GM18867 (cell line): ENCODE results near the gene RABGEF1.
"Not testable (repeated sequence)": the region's sequence is repeated elsewhere in the genome, so short reads cannot be mapped to it uniquely, and the experiment has no call there.

Experiments
- ATAC-seq: cut with Tn5 transposase; IDR thresholded peaks from one replicate; pipeline ENCODE4 v1.9.1; 2021; ENCODE audit warnings: mild to moderate bottlenecking, moderate library complexity; ENCODE audit not compliant: unreplicated experiment

RABGEF1 gene

DNA sequence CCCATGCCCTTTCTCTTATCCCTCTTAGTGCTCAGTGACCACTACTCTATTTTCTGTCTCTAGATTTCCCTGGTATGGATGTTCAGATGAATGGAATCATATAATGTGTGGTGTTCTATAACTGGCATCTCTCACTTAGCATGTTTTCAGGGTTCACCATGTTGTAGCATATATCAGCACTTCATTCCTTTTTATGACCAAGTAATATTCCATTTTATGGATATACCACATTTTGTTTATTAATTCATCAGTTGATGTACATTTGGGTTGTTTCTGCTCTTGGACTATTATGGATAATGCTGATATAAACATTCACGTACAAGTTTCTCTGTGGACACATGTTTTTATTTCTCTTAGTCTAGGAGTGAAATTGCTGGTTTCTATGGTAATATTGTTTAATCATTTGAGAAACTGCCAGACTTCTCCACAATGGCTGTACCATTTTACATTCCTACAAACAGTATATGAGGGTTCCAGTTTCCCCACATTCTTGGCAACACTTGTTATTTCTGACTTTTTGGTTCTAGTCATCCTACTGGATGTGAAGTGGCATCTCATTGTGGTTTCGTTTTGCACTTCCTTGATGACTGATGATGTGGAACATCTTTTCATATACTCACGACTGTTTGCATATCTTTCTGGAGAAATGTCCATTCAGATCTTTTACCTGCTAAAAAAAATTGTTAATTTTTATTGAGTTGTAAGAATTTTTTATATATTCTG, 23.3 kb downstream of the RABGEF1 start:
- ATAC-seq, result not testable (repeated sequence)

DNA sequence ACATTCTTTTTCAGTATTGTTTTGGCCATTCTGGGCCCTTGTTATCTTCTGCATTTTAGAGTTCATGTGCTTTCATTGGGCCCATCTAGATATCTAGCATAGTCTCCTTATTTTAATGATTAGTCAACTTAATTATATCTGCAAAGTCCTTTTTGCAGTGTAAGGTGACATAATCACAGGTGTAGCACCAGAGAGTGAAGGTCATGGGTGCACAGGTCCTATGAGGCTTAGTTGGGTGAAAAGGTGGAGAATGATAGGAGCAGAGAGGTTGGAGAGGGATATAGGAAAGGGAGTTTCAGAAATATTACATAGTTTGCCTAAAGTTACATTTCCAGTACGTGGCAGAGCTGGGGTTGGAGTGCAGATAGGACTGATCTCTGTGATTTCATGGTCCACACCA, 24.4 kb downstream of the RABGEF1 start:
- not testable (repeated sequence) for ATAC-seq

DNA sequence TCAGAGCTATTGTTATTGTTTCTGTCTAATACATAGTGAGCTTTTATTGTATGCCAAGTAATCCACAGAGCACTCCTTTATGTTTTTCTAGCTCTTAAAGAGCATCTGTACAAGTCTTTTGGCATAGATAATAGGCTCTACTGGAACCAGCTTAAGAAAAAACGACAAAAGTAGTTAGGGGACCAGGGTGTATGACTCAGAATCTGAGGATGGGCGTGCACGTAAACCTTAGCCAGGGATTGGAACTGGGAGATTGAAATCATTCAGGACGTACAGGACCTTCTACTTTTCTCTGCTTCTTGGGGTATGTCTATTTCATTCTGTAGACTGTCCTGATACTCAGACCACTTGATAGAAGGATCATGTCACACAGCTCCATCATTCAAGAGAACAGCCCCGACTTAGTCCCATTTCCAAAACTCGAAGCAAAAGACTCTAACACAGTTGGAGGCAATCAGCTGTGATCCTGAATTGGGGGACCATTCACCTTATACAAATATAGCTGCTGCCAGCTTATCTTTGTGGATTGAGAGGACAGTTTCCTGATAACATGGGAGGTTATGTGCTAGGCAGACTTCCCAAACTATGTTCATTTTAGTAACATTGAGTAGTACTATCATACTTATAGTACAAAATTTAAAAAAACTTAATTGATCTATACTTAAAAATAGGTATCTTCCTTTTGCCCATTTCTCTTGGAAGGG, 24.9 kb downstream of the RABGEF1 start:
- not testable (repeated sequence) for ATAC-seq

DNA sequence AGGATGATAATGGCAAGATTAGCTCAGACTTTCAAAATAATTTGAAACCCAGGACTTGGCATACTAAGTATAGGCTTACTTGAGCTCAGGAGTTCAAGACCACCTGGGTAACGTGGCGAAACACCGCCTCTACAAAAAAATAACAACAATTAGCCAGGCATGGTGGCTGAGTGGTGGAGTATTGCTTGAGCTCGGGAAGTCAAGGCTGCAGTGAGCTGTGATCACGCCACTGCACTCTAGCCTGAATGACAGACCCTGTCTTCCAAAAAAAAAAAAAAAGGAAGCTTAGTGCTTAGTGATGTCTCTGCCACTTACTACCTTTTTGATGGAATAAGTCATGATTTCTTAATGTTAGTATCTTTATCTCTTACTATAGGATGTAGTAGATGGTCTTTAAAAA, 25.5 kb downstream of the RABGEF1 start:
- ATAC-seq, result no peak

DNA sequence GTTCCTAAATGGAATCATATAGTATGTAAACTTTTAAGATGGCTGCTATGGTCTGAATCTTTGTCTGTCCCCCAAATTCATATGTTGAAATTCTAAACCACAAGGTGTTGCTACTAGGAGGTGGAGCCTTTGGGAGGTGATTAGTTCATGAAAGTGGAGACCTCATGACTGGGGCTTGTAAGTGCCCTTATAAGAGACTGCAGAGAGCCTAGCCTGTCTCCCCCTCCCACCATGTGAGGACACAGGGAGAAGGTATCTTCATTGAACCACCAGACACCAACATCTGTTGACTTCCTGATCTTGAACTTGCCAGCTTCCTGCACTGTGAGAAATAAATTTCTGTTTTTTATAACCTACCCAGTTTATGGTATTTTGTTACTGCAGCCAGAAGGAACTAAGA, 27.0 kb downstream of the RABGEF1 start:
- ATAC-seq, result not testable (repeated sequence)

DNA sequence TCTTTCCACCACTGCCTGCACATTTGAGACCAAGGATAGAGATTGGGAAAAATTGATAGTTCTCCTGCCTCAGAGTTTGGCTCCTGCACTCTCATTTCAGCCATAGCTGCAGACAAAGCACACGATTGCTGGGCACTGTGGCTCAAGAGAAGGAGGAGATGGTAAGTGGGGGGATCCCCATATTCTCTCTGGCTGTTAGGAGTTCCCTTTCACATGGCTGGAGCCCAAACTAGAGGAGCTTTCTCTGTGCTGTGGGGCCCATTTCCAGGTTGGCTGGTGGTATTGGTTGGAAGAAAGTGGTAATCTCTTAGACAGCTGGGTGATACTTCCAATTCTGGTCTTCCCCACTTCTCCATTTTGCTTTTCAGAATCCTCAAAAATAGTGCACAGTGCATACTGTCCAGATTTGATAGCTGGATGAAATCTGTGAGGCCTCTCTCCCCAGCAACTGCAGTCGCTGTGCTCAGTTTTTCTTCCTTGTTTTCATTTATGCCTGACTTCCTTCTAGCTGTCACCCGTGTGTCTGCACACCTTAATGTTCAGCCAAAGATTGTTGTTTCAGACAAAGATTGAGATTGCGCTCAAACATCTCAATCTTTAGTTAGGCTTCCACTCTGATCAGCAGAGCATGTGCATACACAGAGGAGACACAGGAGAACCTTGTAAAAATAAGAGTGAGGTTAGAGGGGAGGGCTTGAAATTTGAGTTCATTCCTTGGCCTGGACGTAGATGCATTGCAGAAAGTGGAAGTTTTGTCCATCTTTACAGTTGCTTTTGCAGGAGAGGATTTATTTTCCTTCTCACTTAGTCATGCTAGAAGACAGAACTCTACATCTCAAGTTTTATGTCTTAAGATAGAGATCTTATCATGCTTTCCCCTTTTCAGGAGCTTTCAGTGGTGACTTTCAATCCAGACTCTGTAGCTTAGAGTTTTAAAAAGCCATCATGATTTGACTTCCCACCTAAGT, 28.6 kb downstream of the RABGEF1 start:
- ATAC-seq, result no peak

DNA sequence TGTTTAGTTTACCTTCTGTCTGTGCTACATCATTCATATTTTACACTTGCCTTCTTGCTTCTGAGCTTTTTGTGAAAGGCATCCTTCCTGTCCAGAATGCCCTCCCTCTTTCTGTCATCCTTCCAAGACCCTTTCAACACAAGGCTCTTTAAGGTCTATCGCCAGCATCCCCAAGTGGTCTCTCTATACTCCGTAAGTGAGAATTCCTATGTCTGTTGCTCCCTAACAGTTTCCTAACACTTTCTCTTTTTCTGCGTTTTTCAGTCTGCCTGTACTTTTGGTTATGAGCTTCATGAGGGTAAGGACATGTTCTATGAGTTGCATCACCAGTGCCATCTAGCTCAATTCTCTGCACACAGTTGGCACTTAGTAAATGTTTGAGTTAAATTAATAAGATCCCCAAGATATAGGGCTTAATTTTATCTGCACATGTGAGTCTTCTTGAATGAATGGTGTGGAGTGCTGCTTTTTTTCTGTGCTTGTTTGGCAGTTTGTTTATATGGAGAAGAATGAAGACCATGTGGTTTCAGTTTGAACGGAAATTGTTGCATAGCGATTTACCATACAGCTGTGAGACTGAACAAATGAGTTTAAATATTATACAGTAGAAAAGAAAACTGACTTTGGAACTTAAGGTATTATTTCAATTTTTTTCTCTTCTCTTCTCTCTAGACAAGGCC, 29.4 kb downstream of the RABGEF1 start:
- ATAC-seq, result no peak

DNA sequence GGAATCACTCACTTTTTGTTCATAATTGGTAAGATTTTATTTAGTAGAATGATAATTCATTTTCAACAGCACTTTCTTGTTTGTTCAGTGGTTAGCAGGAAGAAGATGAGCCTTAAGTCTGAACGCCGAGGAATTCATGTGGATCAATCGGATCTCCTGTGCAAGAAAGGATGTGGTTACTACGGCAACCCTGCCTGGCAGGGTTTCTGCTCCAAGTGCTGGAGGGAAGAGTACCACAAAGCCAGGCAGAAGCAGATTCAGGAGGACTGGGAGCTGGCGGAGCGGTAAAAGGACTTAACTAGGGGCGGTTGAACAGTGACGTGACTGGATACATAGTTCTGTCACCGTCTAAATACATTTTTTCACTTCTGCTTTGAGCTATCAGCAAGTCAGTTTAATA, 31.3 kb downstream of the RABGEF1 start:
- no peak for ATAC-seq

DNA sequence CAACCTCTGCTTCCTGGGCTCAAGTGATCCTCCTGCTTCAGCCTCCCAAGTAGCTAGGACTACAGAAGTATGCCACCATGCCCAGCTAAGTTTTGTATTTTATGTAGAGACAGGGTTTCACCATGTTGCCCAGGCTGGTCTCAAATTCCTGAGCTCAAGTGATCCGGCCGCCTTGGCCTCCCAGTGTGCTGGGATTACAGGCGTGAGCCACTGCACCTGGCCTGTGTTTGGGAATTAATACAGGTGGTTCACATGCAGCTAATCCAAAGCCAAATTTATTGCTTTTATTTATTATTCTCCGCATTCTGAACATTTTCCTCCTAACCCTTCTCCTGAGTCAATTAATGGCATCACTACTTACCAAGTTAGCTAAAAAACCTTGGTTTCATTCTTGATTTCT, 33.2 kb downstream of the RABGEF1 start:
- ATAC-seq, result not testable (repeated sequence)

DNA sequence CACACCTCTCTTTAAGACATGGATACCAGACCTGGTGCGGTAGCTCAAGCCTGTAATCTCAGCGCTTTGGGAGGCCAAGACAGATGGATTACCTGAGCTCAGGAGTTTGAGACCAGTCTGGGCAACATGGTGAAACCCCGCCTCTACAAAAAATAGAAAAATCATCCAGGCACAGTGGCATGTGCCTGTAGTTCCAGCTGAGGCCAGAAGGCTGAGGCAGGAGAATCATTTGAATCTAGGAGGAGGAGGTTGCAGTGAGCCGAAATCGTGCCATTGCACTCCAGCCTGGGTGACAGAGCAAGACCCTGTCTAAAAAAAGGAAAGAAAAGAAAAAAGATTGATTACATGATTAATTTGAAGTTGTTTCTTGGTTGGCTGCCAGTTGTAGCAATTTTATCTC, 35.9 kb downstream of the RABGEF1 start:
- not testable (repeated sequence) for ATAC-seq

DNA sequence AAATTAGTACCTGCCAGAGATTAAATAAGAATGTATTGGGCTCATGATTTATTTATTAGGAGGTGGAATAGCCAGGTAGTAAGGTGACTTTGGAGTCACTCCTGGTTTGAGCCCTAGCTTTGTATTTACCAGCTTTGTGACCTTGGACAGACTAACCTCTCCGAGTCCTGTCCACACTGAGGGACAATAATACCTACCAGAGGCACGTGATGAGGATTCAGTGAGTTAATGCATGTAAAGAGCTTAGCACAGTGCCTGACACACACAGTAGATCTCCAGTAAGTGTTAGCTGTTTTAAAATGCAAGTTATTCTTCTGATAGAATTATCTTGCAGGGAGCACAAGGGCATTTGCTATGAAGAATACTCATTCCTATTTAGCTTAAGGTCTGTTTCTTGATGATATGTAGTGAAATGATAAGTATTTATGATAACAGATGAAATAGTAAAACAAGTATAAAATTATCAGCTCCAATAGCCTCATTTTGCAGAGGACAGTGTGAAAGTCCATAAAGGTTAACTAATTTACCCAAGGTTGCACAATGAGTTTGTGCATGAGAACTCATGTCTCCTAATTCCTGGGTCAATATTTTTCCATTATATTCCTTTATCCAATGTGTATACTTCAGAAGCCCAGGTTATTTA, 36.4 kb downstream of the RABGEF1 start:
- no peak for ATAC-seq

DNA sequence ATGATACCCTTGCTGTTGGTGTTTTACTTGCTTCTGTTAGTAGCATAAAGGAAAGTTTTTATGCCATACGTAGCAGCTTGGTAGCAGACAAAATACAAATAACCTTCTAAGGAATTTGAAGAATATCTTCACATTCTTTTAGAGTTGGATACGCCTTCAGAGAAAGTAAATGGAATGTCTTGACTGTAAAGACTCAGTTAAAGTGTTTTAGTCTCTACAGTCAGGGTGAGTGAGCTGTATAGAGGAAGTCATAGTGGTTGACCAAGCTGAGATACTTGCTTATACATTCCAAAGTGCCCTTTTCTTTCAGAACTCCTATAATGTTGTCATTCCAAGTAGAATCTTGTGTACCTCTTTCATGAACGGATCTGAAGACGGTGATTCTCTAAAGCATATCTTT, 37.7 kb downstream of the RABGEF1 start:
- no peak for ATAC-seq

DNA sequence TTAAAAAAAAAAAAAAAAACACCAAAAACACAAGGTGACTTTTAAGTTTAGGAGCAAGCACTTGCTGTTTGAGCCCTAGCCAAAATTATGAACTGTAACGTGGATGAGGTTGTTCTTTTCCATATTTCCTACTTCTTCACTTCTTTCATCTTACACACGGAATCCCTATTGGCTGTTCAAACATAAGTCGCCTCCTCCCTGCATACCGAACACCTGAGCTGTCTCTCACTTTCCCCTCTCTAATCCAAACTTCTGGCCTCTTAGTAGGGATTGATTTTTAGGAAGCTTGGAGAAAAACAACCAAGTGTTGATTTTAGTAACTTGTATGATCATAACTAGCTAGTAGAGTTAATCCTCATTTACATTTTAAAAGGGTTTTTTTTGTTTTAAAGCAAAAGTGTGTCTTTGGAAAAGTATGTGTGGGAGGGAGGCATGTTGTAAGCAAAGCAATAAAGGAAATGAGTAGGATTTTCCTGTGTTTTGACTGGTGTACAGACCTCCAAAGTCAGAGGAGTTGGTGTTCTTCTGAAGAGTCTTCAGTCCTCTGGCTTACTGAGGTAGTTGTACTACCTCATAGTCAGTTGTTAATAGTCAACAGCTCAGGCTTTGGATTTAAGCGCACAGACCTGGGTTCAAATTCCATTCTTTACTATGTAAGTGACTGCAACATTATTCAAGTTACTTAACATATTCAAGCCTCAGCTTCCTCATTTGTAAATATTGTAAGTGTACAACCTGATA, 39.3 kb downstream of the RABGEF1 start:
- ATAC-seq, result no peak

DNA sequence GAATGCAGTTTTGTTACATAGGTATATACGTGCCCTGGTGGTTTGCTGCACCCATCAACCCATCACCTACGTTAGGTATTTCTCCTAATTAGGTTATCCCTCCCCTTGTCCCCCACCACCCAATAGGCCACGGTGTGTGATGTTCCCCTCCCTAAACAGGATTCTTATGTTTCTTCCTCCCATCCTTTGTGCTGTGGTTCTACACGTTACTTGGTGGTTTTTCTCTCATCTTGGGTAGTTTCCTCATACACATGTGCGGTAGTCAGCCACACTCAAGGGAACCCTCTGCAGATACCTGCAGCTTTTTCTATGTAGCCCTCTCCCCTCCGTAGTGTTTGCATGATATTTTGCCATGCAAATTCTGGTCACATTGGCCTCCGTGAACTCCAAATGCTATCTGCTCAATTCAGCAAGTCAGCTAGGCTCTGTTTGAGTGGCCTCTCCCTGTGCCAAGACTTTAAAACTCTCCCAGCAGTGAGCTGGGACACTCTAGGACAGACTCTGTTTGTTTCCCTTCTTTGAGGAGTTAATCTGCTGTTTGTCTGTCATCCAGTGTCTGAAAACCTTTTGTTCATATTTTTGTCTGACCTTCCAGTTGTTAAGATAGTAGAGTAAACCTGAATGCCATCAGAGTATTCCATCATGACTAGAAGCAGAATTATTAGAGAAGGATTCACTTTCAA, 41.0 kb downstream of the RABGEF1 start:
- no peak for ATAC-seq

DNA sequence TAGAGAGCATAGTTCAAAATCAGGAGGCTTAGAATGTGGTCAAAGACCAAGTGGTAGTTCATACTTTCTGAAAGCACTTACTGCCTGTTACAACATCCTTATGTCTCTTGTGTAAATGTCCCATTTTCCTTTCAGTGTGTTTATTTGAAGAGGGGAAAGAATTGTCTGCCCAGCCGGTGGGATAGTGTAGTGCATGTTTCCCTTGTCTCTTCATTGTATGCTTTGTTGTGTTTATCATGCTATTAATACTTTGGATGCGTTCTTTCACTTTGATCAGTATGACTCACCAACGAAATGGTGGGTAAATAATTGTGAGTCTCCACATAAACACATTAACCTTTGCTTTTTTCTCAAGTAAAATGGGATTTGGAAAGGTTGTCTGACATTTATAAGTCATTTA, 42.3 kb downstream of the RABGEF1 start:
- ATAC-seq, result not testable (repeated sequence)

DNA sequence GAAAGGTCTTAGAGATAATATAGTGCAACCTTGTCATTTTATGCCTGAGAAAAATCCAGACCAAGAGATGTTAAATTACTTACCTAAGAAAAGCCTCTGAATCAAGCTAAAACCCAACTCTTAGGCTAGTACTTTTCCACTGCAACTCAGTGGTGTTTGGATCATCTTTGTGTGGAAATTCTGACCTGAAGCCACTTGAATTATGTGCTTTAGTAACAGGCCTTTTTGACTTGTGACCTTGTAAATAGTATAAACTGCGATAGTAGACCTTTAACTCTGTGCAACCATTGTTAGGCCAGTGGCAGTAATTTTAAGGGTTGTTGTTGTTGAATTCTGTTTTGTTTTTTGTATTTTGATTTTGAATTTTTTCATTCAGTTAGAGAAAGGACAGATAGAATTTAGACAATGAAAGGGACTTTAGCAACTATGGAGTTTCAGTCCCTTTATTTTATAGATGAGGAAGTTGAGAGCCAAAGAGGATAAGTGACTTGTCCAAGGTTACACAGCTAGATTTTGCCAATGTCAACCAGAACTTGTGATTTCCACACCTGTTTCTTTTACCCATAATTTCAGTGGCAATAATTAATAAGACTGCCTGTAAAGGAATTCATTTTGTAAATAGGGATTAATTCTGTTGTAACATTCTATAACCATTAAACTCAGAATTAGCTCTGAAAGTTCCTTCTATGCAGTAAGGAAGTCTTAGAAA, 43.5 kb downstream of the RABGEF1 start:
- not testable (repeated sequence) for ATAC-seq

DNA sequence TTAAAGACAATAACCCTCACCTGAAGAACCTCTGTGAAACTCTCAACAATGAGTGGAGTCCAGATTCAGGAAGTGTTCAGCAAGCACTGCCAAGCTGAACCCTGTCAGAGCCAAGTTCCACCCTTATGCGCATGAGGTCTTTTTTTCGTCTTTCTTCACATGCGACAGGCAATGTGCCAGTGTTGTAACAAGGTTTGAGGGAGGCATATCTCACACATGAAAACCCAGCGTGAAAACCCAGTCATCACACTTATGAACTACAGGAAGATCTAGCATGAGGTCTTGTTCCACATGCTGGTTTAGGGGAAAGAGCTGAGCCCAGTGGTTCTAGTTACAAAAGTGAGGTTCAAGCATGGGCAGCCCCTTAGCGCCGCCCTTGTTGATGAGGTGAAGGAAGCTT, 49.7 kb downstream of the RABGEF1 start:
- ATAC-seq, result no peak

DNA sequence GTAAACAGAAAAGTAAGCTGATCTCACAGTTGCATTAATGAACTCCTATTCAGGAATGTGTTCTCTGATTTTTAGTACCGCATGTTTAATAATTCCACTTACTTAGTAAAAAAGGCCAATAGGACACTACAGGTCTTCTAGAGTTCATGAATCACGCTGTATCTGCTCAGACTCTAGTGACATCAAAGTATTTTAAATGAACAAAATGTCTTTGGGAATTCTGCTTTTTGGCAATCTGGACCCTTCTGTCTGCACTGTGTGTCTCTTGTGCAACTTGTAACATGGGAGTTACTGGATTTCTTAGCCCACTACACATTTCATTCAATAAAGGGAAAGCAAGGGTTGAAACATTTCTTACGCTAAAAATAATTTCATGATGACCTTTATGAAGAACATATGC, 50.2 kb downstream of the RABGEF1 start:
- ATAC-seq, result no peak
